ENCODE data around the gene AJAP1. TPM values are rescaled to one million over a fixed set of nuclear protein-coding genes. Genes with fewer than 3 reads are reported as not detected.

The AJAP1 gene
- total RNA-seq, 1 experiment from 2014 or later, result not detected

DNA sequence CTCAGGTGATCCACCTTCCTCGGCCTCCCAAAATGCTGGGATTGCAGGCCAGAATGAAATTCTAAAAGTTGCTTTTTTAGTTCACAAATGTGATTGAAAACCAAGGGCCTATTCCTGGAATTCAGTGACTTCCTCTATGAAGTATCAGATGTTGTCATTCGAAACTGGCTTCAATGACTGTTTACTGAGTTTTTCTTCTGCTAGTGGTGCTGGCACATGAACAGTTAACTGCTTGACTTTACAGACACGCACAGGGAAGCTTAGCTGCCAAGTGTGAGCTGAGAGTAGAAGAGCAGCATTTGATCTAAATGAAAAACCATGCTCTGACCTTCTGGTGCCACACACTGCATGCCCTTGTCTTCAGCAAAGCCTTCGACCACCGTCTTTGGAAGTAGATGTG, 32.8 kb upstream of the AJAP1 start:
- DNase-seq (ENCODE audit: low read depth, low spot score) (no peak), ATAC-seq (no peak)
- ChIA-PET POLR2A (no interaction called here), RAD21 (ENCODE audit: low non-redundant PET in 1 of 2, low total read pairs in 2 of 2, uncharacterized antibody in 2 of 2, unreplicated experiment in 2 of 2) (no interaction called here), CTCF (no interaction called here)
- Histone ChIP-seq H4K20me1 (ENCODE audit: insufficient read depth) (no peaks in the 10 kb centered on the region), H3K4me2 (ENCODE audit: low read length) (no peak overlapping the region), H3K4me1 (ENCODE audit: control insufficient read depth in 1 of 2, insufficient read depth in 2 of 2, low read length in 2 of 2) (no peaks in the 10 kb centered on the region), H3K36me3 (ENCODE audit: control insufficient read depth in 1 of 2, insufficient read depth in 2 of 2, low read length in 2 of 2) (no peaks in the 10 kb centered on the region), H3K9ac (ENCODE audit: low read length) (no peak overlapping the region), H3K9me3 (ENCODE audit: control insufficient read depth in 1 of 2, insufficient read depth in 1 of 2, low read depth in 1 of 2, low read length in 2 of 2) (no peaks in the 10 kb centered on the region), H3K9me2 (ENCODE audit: insufficient read depth) (no peaks in the 10 kb centered on the region), H3K79me2 (ENCODE audit: insufficient read depth, low read length) (no peaks in the 10 kb centered on the region), H3K4me3 (replicated peaks in 1 of 2; ENCODE audit: low read depth in 1 of 2, low read length in 2 of 2) (no peak overlapping the region), H2AFZ (ENCODE audit: low read depth, low read length, poor library complexity, severe bottlenecking) (no peak overlapping the region), H3K27me3 (ENCODE audit: insufficient read depth, low read length) (no peaks in the 10 kb centered on the region), H3K27ac (ENCODE audit: low read depth, low read length) (no peak overlapping the region)
- BruUV-seq (replicated peaks), result no TSS peak
- intact Hi-C loops (cut with micrococcal nuclease), result no loop called here
- TF ChIP-seq ELF1 (IDR thresholded peaks at IDR 0.05; ENCODE audit: borderline replicate concordance, low read depth) (no peak), MAX (IDR thresholded peaks at IDR 0.05) (no peak), CBX3 (IDR thresholded peaks at IDR 0.05; ENCODE audit: low read depth) (no peak)

DNA sequence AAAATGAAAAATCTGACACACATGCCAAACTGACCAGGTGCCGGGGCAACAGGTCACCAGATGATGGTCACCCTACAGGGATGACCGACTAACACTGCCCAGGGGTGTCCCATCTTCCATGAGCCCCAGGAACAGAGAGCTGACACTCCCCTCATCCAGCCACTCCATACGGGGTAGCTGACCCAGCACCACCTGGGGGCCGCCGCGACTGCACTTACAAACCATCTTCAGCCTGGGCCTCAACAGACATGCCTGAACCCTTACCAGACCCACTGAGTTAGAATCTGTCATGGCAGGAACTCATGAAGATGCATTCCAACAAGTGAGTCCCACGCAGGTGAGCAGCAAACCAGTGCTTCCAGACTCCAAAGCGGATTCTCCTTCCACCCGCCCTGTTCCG, 31.6 kb upstream of the AJAP1 start:
- Histone ChIP-seq H4K20me1 (ENCODE audit: insufficient read depth) (no peaks in the 10 kb centered on the region), H3K27me3 (ENCODE audit: insufficient read depth, low read length) (no peaks in the 10 kb centered on the region), H3K4me2 (ENCODE audit: low read length) (no peak overlapping the region), H3K4me3 (replicated peaks in 1 of 2; ENCODE audit: low read depth in 1 of 2, low read length in 2 of 2) (no peak overlapping the region), H3K79me2 (ENCODE audit: insufficient read depth, low read length) (no peaks in the 10 kb centered on the region), H2AFZ (ENCODE audit: low read depth, low read length, poor library complexity, severe bottlenecking) (no peak overlapping the region), H3K27ac (ENCODE audit: low read depth, low read length) (no peak overlapping the region), H3K9me3 (ENCODE audit: control insufficient read depth in 1 of 2, insufficient read depth in 1 of 2, low read depth in 1 of 2, low read length in 2 of 2) (no peaks in the 10 kb centered on the region), H3K9me2 (ENCODE audit: insufficient read depth) (no peaks in the 10 kb centered on the region), H3K4me1 (ENCODE audit: control insufficient read depth in 1 of 2, insufficient read depth in 2 of 2, low read length in 2 of 2) (no peaks in the 10 kb centered on the region), H3K36me3 (ENCODE audit: control insufficient read depth in 1 of 2, insufficient read depth in 2 of 2, low read length in 2 of 2) (no peaks in the 10 kb centered on the region), H3K9ac (ENCODE audit: low read length) (no peak overlapping the region)
- intact Hi-C loops (cut with micrococcal nuclease), result no loop called here
- ChIA-PET RAD21 (ENCODE audit: low non-redundant PET in 1 of 2, low total read pairs in 2 of 2, uncharacterized antibody in 2 of 2, unreplicated experiment in 2 of 2) (no interaction called here), POLR2A (no interaction called here), CTCF (no interaction called here)
- no peak for DNase-seq (ENCODE audit: low read depth, low spot score)
- no peak for ATAC-seq
- no TSS peak for BruUV-seq (replicated peaks)
- TF ChIP-seq EZH2phosphoT487 (IDR thresholded peaks at IDR 0.05; ENCODE audit: borderline replicate concordance), result no peak
- no peak for TF ChIP-seq YY1 (IDR thresholded peaks at IDR 0.05; ENCODE audit: extremely low read depth, insufficient replicate concordance, low read depth, low read length)
- TF ChIP-seq ZFX (IDR thresholded peaks at IDR 0.05), result no peak
- TF ChIP-seq CEBPB (IDR thresholded peaks at IDR 0.05; ENCODE audit: low read depth), result no peak
- no peak for TF ChIP-seq MAX (IDR thresholded peaks at IDR 0.05)
- no peak for TF ChIP-seq EGR1 (IDR thresholded peaks at IDR 0.05; ENCODE audit: low read depth)
- TF ChIP-seq POLR2AphosphoS5 (IDR thresholded peaks at IDR 0.05; ENCODE audit: low read depth, low read length), result no peak
- TF ChIP-seq, protein P1, sequence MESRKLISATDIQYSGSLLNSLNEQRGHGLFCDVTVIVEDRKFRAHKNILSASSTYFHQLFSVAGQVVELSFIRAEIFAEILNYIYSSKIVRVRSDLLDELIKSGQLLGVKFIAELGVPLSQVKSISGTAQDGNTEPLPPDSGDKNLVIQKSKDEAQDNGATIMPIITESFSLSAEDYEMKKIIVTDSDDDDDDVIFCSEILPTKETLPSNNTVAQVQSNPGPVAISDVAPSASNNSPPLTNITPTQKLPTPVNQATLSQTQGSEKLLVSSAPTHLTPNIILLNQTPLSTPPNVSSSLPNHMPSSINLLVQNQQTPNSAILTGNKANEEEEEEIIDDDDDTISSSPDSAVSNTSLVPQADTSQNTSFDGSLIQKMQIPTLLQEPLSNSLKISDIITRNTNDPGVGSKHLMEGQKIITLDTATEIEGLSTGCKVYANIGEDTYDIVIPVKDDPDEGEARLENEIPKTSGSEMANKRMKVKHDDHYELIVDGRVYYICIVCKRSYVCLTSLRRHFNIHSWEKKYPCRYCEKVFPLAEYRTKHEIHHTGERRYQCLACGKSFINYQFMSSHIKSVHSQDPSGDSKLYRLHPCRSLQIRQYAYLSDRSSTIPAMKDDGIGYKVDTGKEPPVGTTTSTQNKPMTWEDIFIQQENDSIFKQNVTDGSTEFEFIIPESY (IDR thresholded peaks at IDR 0.05; ENCODE audit: extremely low read depth, insufficient replicate concordance, low read length), result no peak

Measured in HCT116 (cell line).